SK-N-SH (cell line): ENCODE results near the gene SMIM10L2A. TPM values are rescaled to one million over a fixed set of nuclear protein-coding genes. Genes with fewer than 3 reads are reported as not detected.
"Not testable (repeated sequence)": the region's sequence is repeated elsewhere in the genome, so short reads cannot be mapped to it uniquely, and the experiment has no call there.

Source experiments
- CTCF ChIA-PET: fragments of 300-600, 350-600 bp; formaldehyde crosslinking; extraction: SDS; loops from one replicate; lab custom pipeline; 2021; lab: Yijun Ruan, JAX
- POLR2A ChIA-PET: fragments of 350-600 bp; sonication (Branson Sonifier 250); formaldehyde crosslinking; extraction: SDS; loops from one replicate; lab custom pipeline; 2020; ENCODE audit warnings: antibody characterized with exemption, inconsistent platforms; lab: Yijun Ruan, JAX
- DNase-seq: peaks from one replicate; pipeline ENCODE4 v3.0.0; 2012
- H2AFZ ChIP-seq: fragments of 200-600 bp; sonication (generic); 2 replicates; pipeline ENCODE4 v1.8.1; 2016; ENCODE audit warnings: antibody characterized with exemption, mild to moderate bottlenecking, low read depth
- H3F3A ChIP-seq: fragments of 200-600 bp; sonication (generic); replicated peaks from 2 replicates; pipeline ENCODE3; 2016; ENCODE audit warnings: antibody characterized with exemption, mild to moderate bottlenecking; ENCODE audit not compliant: insufficient read depth
- H3K27ac ChIP-seq, 2 experiments: fragments of 200-500 bp in 1 of 2; fragments of 200-600 bp in 1 of 2; sonication (Bioruptor generic) in 1 of 2; sonication (generic), shearing (Covaris generic) in 1 of 2; 2 replicates each; pipeline versions ENCODE4 v1.5.1 to v1.6.1; 2014 to 2016; ENCODE audit warnings: low read depth in 2 of 2, inconsistent platforms in 1 of 2, low read length in 1 of 2, mild to moderate bottlenecking in 1 of 2, mixed read lengths in 1 of 2
- H3K27me3 ChIP-seq: fragments of 200-600 bp; sonication (generic), shearing (Covaris generic); 2 replicates; pipeline ENCODE4 v1.6.1; 2016; ENCODE audit warnings: mixed run types; ENCODE audit not compliant: insufficient read depth
- H3K36me3 ChIP-seq, 2 experiments: fragments of 200-500 bp in 1 of 2; fragments of 200-600 bp in 1 of 2; sonication (Bioruptor generic) in 1 of 2; sonication (generic) in 1 of 2; replicated peaks in 1 of 2; 2 replicates each; pipeline versions ENCODE3 to v1.5.1; 2014 to 2016; ENCODE audit warnings: low read length in 1 of 2, mild to moderate bottlenecking in 1 of 2; ENCODE audit not compliant: insufficient read depth in 2 of 2, control insufficient read depth in 1 of 2
- H3K4me1 ChIP-seq, 2 experiments: fragments of 200-500 bp in 1 of 2; fragments of 200-600 bp in 1 of 2; sonication (Bioruptor generic) in 1 of 2; sonication (generic), shearing (Covaris generic) in 1 of 2; 2 replicates each; pipeline versions ENCODE4 v1.5.1 to v1.6.1; 2014 to 2016; ENCODE audit warnings: low read depth in 1 of 2, low read length in 1 of 2, mixed run types in 1 of 2; ENCODE audit not compliant: insufficient read depth in 2 of 2, control insufficient read depth in 1 of 2
- H3K4me2 ChIP-seq: fragments of 200-600 bp; sonication (generic), shearing (Covaris generic); 2 replicates; pipeline ENCODE4 v1.6.1; 2017; ENCODE audit warnings: mixed run types
- H3K4me3 ChIP-seq, 2 experiments: fragments of 200-500 bp in 1 of 2; fragments of 200-600 bp in 1 of 2; sonication (Bioruptor generic) in 1 of 2; sonication (generic), shearing (Covaris generic) in 1 of 2; 2 replicates each; pipeline versions ENCODE4 v1.5.1 to v1.8.1; 2014 to 2016; ENCODE audit warnings: low read depth in 2 of 2, inconsistent platforms in 1 of 2, low read length in 1 of 2, mild to moderate bottlenecking in 1 of 2, mixed read lengths in 1 of 2, moderate library complexity in 1 of 2
- H3K79me2 ChIP-seq: fragments of 200-600 bp; sonication (generic); 2 replicates; pipeline ENCODE4 v1.8.1; 2017; ENCODE audit warnings: mild to moderate bottlenecking; ENCODE audit not compliant: insufficient read depth
- H3K9ac ChIP-seq: fragments of 200-600 bp; sonication (generic); 2 replicates; pipeline ENCODE4 v1.6.1; 2017; ENCODE audit warnings: mixed run types
- H3K9me2 ChIP-seq: fragments of 200-600 bp; sonication (generic); 2 replicates; pipeline ENCODE4 v1.6.1; 2017; ENCODE audit warnings: mixed run types
- H3K9me3 ChIP-seq: fragments of 200-600 bp; sonication (generic); 2 replicates; pipeline ENCODE4 v1.6.1; 2017; ENCODE audit warnings: mixed run types, mild to moderate bottlenecking, moderate library complexity
- H4K20me1 ChIP-seq: fragments of 200-600 bp; sonication (generic); 2 replicates; pipeline ENCODE4 v1.6.1; 2017; ENCODE audit warnings: mild to moderate bottlenecking, mixed run types; ENCODE audit not compliant: insufficient read depth
- CHD2 ChIP-seq: fragments of 150-350 bp; IDR thresholded peaks from 2 replicates; pipeline ENCODE4 v1.6.1; 2018; ENCODE audit warnings: low read length; ENCODE audit not compliant: partially characterized antibody
- ELF1 ChIP-seq: IDR thresholded peaks from 2 replicates; pipeline ENCODE4 v1.4.0; 2012
- EP300 ChIP-seq, 2 experiments: IDR thresholded peaks; 2 replicates each; pipeline versions ENCODE4 v1.4.0 to v1.6.1; 2012; ENCODE audit warnings: borderline replicate concordance in 1 of 2, low read depth in 1 of 2, low read length in 1 of 2
- FOSL2 ChIP-seq: IDR thresholded peaks from 2 replicates; pipeline ENCODE4 v1.4.0; 2012; ENCODE audit warnings: low read depth, mild to moderate bottlenecking, moderate library complexity, borderline replicate concordance
- GABPA ChIP-seq: IDR thresholded peaks from 2 replicates; pipeline ENCODE4 v1.4.0; 2012; ENCODE audit warnings: low read depth, mild to moderate bottlenecking
- MEF2A ChIP-seq: IDR thresholded peaks from 2 replicates; pipeline ENCODE4 v1.4.0; 2012; ENCODE audit warnings: low read depth, borderline replicate concordance
- MXI1 ChIP-seq: IDR thresholded peaks from 2 replicates; pipeline ENCODE4 v1.6.1; 2012; ENCODE audit warnings: mild to moderate bottlenecking, low read depth, low read length, improper control_type of control experiment
- RAD21 ChIP-seq: IDR thresholded peaks from 2 replicates; pipeline ENCODE4 v1.6.1; 2012; ENCODE audit warnings: mild to moderate bottlenecking, low read length
- RFX5 ChIP-seq: IDR thresholded peaks from 2 replicates; pipeline ENCODE4 v1.6.1; 2012; ENCODE audit warnings: mild to moderate bottlenecking, improper control_type of control experiment, low read length
- RXRA ChIP-seq: IDR thresholded peaks from 2 replicates; pipeline ENCODE4 v1.4.0; 2012; ENCODE audit warnings: low read depth, mild to moderate bottlenecking, borderline replicate concordance
- TCF12 ChIP-seq: IDR thresholded peaks from 2 replicates; pipeline ENCODE4 v1.4.0; 2012
- WGBS: methylation state at CpG from one replicate; pipeline ENCODE4 v1.1.6; 2017; ENCODE audit warnings: low lambda C conversion rate; 5-methylcytosine and 5-hydroxymethylcytosine counted together
- polyA plus RNA-seq, 3 experiments: library from polyadenylated mRNA; depleted of rRNA; stranded (reverse); fragments of >200 nt; gene quantifications; 2 replicates each; pipeline ENCODE4 v1.2.3, GENCODE V29; 2012
- TF ChIP-seq, protein P1 (sequence below): fragments of 150-350 bp; IDR thresholded peaks from 2 replicates; pipeline ENCODE4 v1.6.1; 2017; ENCODE audit warnings: antibody characterized with exemption, low read length, low read depth, borderline replicate concordance

Gene SMIM10L2A
- polyA plus RNA-seq, 1 of the 3 experiments (the other 2 are of a cell fraction), result 0.15 TPM

DNA sequence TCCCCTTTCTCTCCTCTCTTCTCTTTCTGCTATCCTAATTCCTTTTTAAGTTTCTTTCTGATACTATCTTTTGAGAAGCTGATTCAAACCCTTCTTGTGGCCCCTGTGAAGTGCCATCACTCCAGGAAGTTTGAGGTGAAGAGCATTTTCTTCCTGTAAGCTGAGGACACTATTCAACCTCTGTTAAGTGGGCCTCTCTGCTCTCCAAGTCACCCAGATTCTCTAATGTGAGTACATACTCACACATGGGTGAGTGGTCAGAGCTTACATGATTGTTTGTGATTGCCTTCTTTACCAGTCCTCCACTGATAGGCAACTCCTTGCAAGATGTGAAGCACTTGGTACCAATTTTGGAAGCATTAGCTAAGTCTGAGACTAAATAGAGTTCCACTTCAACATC, 18.4 kb upstream of the SMIM10L2A start:
- Histone ChIP-seq H3K27ac (no peak overlapping the region), H3K36me3 (no peaks in the 10 kb centered on the region), H3F3A (no peaks in the 10 kb centered on the region), H4K20me1 (no peaks in the 10 kb centered on the region), H3K4me2 (no peak overlapping the region), H3K79me2 (no peaks in the 10 kb centered on the region), H3K9me2 (no peaks in the 10 kb centered on the region), H3K4me1 (no peaks in the 10 kb centered on the region), H3K4me3 (no peak overlapping the region), H3K9ac (no peak overlapping the region), H3K9me3 (no peaks in the 10 kb centered on the region), H3K27me3 (no peaks in the 10 kb centered on the region; the same call in 1 of the 2 replicates), H2AFZ (no peak overlapping the region)
- POLR2A ChIA-PET, result no interaction called here
- no peak for DNase-seq
- no peak for TF ChIP-seq FOSL2
- no peak for TF ChIP-seq RAD21
- TF ChIP-seq ELF1, result no peak
- TF ChIP-seq CHD2, result no peak
- no peak for TF ChIP-seq EP300 (IDR thresholded peaks at IDR 0.05; ENCODE audit: borderline replicate concordance in 1 of 2, low read depth in 1 of 2, low read length in 1 of 2)
- no peak for TF ChIP-seq RFX5
- TF ChIP-seq MXI1, result no peak
- TF ChIP-seq MEF2A, result no peak
- TF ChIP-seq RXRA, result no peak
- TF ChIP-seq GABPA, result no peak
- no peak for TF ChIP-seq TCF12
- CTCF ChIA-PET, result interaction anchor here (0.7 kb wide), 1 partner anchor 14 kb away, joined by 3 read pairs; no protein-coding TSS in a partner anchor

DNA sequence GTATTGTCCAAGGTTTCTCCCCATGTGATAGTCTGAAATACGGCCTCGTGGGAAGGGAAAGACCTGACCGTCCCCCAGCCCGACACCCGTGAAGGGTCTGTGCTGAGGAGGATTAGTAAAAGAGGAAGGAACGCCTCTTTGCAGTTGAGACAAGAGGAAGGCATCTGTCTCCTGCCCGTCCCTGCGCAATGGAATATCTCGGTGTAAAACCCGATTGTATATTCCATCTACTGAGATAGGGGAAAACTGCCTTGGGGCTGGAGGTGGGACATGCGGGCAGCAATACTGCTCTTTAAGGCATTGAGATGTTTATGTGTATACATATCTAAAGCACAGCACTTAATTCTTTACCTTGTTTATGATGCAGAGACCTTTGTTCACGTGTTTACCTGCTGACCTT, 15.3 kb upstream of the SMIM10L2A start:
- 3% methylated on average over 11 of the region's 12 CpGs for WGBS
- H3K9me2 ChIP-seq, H3K79me2 ChIP-seq, H3K9ac ChIP-seq, H3K4me3 ChIP-seq, DNase-seq, H2AFZ ChIP-seq, H3F3A ChIP-seq, H3K4me2 ChIP-seq, H3K27ac ChIP-seq, H3K36me3 ChIP-seq, H4K20me1 ChIP-seq, POLR2A ChIA-PET, H3K4me1 ChIP-seq, CTCF ChIA-PET, H3K27me3 ChIP-seq, H3K9me3 ChIP-seq: not testable (repeated sequence)

DNA sequence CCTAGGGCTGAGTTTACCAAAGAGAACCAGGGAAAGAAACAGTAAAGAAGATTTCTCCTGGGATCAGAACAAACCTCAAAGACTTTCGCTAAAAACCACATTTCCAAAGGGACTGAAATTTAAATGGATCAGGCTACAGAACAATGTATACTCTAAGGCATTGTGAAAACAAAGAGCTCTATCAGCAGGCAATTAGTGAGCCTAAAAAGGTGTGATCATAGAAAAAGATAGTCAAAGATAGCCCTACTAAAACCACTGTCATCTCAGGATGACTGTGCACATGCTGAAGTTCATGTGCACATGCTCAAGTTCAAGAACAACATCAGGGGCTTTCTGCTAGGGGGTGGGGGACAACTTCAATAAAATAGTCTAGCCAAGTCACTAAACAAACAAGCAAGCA, 12.9 kb upstream of the SMIM10L2A start:
- H4K20me1 ChIP-seq, result no peaks in the 10 kb centered on the region
- WGBS, result 34% methylated on average over 1 of the region's 1 CpG

More for the DNA sequence above, 12.9 kb upstream of the SMIM10L2A start:
- Histone ChIP-seq H3F3A (no peaks in the 10 kb centered on the region), H3K9ac (no peak overlapping the region), H3K4me3 (no peak overlapping the region), H3K9me2 (no peaks in the 10 kb centered on the region), H3K27ac (no peak overlapping the region), H3K36me3 (no peaks in the 10 kb centered on the region), H3K79me2 (no peaks in the 10 kb centered on the region), H3K4me2 (no peak overlapping the region), H3K4me1 (no peaks in the 10 kb centered on the region), H2AFZ (no peak overlapping the region), H3K9me3 (no peaks in the 10 kb centered on the region), H3K27me3 (no peaks in the 10 kb centered on the region; the same call in 1 of the 2 replicates)
- CTCF ChIA-PET, result no interaction called here
- DNase-seq, result no peak
- TF ChIP-seq, protein P1, sequence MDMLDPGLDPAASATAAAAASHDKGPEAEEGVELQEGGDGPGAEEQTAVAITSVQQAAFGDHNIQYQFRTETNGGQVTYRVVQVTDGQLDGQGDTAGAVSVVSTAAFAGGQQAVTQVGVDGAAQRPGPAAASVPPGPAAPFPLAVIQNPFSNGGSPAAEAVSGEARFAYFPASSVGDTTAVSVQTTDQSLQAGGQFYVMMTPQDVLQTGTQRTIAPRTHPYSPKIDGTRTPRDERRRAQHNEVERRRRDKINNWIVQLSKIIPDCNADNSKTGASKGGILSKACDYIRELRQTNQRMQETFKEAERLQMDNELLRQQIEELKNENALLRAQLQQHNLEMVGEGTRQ, result no peak
- POLR2A ChIA-PET, result no interaction called here
